GM19351 (cell line): Measurements from ENCODE around the gene CHMP1A.
"Not testable (repeated sequence)": the region's sequence is repeated elsewhere in the genome, so short reads cannot be mapped to it uniquely, and the experiment has no call there.

Experiments
- ATAC-seq: cut with Tn5 transposase; IDR thresholded peaks from one replicate; pipeline ENCODE4 v1.9.1; 2021; ENCODE audit warnings: mild to moderate bottlenecking, moderate library complexity; ENCODE audit not compliant: unreplicated experiment

Gene CHMP1A

GRCh38 chr16:89657442-89658220 lies at the start of gene CHMP1A, which contains the start of gene SPATA33:
Gene CHMP1A (minus strand): TSS chr16:89657708. CDS start chr16:89657588, 120 bp downstream.
Gene SPATA33 (plus strand): TSS chr16:89657836. CDS start chr16:89657912, 76 bp downstream.
- peak; percentile 89 for ATAC-seq

GRCh38 chr16:89706518-89707260 lies 49.2 kb upstream of the CHMP1A start:
- ATAC-seq: no peak

- no peak for ATAC-seq
These were observed 47.5 kb upstream of the CHMP1A start for GRCh38 chr16:89705006-89705405.

GRCh38 chr16:89704281-89704680 lies 46.8 kb upstream of the CHMP1A start:
- no peak for ATAC-seq

- ATAC-seq: peak; percentile 60
These were observed 44.2 kb upstream of the CHMP1A start, which contains the start of gene SPATA2L for GRCh38 chr16:89701425-89702406. Gene SPATA2L (minus strand): TSS chr16:89701705. CDS start chr16:89701232, 473 bp downstream.

GRCh38 chr16:89700649-89701424 lies 43.3 kb upstream of the CHMP1A start:
- no peak for ATAC-seq

GRCh38 chr16:89700100-89700648 lies 42.7 kb upstream of the CHMP1A start:
- ATAC-seq: peak; percentile 49

- ATAC-seq: not testable (repeated sequence)
These were observed 42.2 kb upstream of the CHMP1A start for GRCh38 chr16:89699629-89700099.

GRCh38 chr16:89698717-89699116 lies 41.2 kb upstream of the CHMP1A start:
- not testable (repeated sequence) for ATAC-seq

- ATAC-seq: no peak
These were observed 40.3 kb upstream of the CHMP1A start for GRCh38 chr16:89697616-89698331.

- no peak for ATAC-seq
These were observed 39.7 kb upstream of the CHMP1A start for GRCh38 chr16:89697161-89697615.

- no peak for ATAC-seq
These were observed 39.2 kb upstream of the CHMP1A start for GRCh38 chr16:89696670-89697128.

GRCh38 chr16:89695875-89696669 lies 38.6 kb upstream of the CHMP1A start:
- no peak for ATAC-seq

- no peak for ATAC-seq
These were observed 37.8 kb upstream of the CHMP1A start for GRCh38 chr16:89695086-89695874.

- ATAC-seq: not testable (repeated sequence)
These were observed 37.2 kb upstream of the CHMP1A start for GRCh38 chr16:89694784-89695085.

- ATAC-seq: no peak
These were observed 36.6 kb upstream of the CHMP1A start for GRCh38 chr16:89693931-89694783.
